HG03442 (cell line): ENCODE results near the gene SLC51A.
"Not testable (repeated sequence)": the region's sequence is repeated elsewhere in the genome, so short reads cannot be mapped to it uniquely, and the experiment has no call there.

Source experiments
- ATAC-seq: cut with Tn5 transposase; IDR thresholded peaks from one replicate; pipeline ENCODE4 v1.9.1; 2021; ENCODE audit warnings: mild to moderate bottlenecking, moderate library complexity; ENCODE audit not compliant: unreplicated experiment

Gene SLC51A

DNA sequence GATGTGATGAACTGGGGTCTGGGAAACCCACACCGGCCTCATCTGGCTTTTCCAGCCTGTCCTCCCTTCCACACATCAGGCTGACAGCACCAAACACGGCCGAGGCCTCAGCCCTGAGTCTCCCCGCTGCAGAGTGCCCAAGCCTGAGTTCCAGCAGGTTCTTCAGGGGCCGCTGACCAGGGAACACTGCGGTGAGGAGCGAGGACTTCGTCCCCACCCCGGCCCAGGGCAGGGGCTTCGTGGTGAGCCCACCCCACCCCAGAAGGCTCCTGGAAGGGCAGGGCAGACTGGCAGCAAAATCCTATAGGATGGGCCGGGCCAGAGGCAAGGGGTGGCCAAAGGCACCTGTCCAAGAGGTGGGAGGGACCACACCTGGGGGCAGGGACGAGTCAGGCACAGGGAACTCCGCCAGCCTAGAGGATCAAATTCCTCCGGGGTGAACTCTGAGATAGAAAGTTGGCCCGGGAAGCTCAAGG is at the start of gene SLC51A:
SLC51A (plus strand) TSS at position 446 of the 476 bp plus-strand sequence. CDS start 179 bp downstream, outside the sequence.
- ATAC-seq = no peak

DNA sequence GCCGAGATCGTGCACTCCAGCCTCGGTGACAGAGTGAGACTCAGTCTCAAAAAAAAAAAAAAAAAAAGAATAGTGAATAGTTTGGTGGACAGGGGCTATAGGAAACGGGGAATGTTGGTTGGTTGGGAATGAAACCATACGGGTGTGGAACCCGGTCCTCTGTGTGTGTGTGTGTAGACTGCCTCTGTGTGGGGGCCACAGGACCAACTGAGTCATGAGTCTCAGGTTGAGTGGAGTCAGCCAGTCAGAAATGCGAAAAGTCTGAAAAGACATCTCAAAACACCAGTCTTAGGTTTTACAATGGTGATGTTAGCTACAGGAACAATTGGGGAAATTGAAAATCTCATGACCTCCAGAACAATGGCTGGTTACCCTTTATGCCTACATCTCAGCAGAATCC is 49.6 kb upstream of the SLC51A start:
- ATAC-seq = no peak

DNA sequence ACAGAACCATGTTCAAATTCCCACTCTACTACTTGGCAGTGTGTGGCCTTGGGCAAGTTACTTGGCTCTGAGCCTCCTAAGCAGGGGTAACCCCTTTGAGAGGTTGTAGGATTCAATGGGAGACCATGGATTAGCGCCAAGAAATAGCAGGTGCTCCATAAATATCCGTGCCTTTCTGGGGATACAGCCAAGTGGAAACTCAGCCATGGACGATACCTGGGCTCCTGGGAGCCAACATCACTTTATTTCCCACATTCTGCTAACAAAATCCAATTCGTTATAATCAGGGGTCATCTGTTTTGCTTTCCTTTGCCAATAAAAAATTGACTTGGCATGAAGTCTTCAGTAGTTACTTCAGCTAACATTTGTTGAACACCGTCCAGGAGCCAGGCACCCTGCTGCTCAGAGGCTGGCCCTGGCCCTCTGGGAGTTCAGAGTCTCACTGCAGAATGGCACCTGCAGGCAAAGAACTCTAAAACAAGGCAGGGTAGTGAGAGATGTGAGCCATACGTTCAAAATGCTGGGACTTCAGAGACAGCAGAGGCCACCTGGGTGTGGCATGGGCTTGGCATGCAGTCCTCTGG is 47.4 kb upstream of the SLC51A start:
- ATAC-seq = no peak

DNA sequence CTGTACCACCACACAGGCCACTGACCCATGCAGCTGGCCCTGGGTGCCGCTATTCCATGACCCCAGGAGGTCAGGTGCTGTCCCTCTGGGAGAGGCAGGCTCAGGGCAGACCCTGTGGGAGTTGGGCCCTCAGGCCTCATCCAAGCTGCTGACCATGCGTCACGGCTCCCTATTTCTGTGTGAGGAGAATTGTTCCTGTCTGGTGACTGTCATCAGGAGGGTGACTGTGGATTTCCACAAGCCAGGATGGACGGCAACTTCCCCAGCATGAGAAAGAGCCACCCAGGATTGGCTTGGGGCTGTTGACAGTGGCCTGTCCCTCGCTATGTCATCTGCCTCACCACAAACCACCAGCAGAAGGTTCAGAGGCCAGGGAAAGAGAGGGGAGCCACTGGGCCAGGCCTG is 46.5 kb upstream of the SLC51A start:
- no peak for ATAC-seq

DNA sequence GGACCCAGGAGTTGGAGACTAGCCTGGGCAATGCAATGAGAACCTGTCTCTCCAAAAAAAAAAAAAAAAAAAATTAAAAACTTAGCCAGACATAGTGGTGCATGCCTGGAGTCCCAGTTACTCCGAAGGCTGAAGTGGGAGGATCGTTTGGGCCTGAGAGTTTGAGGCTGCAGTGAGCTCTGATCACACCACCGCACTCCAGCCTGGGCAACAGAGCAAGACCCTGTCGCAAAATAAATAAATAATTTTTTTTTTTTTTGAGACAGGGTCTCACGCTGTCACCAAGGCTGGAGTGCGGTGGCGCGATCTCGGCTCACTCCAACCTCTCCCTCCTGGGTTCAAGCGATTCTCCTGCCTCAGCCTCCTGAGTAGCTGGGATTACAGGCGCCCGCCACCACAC is 46.0 kb upstream of the SLC51A start:
- not testable (repeated sequence) for ATAC-seq

DNA sequence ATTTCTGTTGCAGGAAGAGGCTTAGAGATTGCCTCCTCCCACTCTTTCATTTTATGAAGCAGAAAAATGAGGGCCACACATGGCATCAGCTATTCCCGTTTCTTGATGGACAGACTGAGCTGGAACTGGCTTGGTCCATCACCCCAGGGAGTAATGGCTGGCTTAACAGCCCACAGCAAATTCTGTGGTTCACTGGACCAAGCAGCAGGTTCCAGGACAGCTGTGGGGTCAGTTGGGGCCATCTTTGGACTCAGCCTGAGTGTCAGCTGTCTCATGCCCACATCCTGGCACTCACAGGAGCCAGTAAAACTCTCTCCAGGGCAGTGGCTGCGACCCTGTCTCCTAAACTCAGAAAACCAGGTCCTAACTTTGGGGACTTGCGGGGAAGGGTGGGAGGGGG is 41.7 kb upstream of the SLC51A start:
- ATAC-seq = no peak

DNA sequence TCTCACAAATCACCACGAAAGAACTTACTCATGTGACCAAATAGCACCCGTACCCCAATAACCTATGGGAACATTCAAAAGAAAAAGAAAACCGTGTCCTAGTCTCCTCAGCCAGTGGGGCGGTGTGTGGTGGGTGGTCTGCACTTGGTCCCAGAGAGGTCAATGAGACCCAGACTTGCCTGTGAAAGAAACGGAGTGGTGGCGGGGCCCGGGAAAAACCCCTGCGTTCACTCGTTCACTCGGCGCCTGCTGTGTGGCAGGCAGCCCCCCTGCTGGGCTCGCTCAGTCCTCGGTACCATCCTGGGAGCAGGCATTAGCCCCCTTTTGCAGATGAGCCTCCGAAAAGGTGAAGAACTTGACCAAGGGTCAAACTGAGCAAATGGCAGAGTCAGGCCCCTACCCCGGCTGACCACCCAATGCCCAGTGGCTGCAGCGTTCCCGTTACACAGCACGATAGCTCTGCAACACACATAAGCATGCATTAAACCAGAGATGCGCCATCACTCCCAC is 41.2 kb upstream of the SLC51A start:
- ATAC-seq = no peak

DNA sequence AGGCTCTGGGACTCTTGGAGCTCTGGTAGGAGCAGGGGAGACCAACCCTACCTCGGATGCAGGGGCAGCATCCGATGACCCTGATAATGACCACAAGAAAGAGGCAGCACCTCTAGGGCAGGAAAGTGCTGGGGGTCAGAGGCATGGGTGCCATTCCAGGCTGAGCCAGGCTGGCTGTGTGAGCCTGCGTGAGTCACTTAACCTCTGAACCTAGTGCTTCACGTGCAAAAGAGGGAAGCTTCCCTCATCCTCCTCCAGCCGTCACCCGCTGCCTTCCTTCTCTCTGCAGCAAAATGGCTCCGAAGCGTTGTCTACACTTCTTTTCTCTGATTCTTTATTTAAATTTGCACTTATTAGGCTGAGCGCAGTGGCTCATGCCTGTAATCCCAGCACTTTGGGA is 40.6 kb upstream of the SLC51A start:
- no peak for ATAC-seq

DNA sequence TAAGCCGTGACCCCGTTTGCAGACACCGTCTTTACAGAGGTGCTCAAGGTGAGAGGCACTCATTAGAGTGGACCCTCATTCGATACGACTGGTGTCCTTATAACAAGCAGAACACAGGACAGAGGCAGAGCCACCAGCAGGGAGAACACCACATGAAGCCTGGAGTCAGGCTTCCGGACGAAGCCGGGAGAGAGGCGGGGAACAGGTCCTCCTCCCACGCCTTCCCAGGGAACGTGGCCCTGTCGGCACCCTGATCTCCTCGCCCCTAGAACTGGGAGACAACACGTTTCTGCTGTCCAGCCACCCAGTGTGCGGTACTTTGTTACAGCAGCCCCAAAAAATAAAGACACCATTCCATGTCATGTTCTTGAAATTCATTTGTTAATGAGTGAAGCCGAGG is 38.8 kb upstream of the SLC51A start:
- no peak for ATAC-seq

DNA sequence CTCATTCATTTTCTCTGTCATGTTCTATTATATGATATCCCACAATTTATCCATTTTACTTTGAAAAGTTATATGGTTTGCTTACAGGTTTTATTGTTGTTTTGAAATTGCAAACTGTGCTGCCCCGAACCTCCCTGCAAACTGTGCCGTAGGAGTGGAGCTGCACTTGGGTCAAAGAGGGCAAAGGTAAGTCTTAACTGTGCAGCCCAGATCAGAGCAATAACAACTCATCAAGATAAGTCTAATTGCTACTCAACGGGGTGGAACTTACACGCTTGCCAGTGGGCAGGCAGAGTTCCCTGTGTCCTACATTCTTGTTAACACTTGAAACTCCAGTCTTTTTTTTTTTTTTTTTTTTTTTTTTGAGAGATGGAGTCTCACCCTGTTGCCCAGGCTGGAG is 38.4 kb upstream of the SLC51A start:
- ATAC-seq = no peak

DNA sequence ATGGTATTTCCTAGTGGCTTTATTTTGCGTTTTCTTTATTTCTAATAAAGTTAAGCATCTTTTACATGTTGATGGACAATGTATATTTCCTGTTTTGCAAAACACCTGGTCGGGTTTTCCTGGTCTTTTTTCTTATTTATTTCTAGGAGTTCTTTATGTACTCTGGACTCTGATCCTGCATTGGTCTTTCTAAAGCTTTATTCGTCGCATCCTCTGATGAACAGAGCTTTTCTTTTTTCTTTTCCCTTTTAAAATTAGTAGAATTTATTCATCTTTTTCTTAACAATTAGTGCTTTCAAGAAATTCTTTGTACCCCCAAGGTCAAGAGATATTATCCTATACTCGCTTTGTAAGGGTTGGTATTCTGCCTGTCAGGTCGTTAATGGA is 37.3 kb upstream of the SLC51A start:
- ATAC-seq = no peak

DNA sequence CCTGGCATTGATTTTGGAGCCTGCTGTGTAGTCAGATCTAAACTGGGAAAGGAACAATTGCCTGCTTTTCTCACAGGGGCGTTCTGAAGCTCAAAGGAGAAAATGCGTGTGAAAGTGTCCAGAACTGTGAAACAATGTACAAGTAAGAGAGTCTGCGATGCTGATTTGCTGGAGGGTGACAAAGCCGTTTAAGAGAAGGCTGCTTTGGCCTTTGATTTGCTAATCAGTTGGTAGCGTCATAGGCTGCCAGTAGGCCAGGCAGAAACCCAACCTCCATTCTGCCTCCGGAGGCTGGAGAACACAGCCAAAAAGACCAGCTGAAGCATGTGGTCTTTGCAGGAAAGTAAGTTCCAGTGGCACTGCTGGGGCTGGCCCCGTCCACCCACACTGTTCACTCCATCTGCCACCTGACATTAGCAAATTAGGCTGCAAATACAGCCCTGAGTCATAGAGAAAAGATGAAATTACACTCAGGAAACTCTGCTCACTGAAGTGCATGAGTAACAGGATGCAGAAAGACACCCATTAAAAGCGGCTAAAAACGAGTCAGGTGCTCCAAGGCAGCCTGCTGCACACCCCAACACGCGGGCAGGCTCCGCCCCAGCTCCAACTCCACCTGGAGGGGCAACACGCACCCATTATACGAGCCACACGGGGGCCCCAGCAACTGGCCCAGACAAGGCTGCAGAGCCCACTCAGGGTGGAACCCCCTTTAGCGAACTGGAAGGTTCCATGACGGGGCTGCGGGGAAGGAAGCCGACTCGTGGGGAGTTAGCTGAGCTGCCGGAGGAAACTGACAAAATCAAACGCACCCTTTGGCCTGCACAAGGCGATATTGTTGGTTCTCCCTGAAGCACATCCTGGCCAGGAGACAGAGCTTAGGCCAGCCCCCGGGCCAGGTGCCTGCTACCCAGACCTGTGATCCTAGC is 36.7 kb upstream of the SLC51A start:
- ATAC-seq = peak; percentile 68

DNA sequence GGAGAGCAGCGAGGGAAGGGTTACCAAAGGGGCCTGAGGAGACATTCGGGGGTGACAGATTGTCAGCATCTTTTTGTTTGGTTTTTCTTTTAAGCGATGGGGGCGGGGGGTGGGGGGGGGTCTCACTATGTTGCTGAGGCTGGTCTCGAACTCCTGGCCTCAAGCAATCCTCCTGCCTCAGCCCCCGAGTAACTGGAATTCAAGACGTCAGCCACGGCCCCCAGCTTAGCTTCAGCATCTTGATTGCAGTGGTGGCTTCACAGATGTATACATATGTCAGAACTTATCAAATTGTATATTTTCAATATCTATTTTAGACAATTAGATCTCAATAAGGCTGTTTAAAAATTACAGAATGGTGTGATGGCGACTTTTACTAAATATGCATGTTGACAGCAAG is 36.0 kb upstream of the SLC51A start:
- no peak for ATAC-seq

DNA sequence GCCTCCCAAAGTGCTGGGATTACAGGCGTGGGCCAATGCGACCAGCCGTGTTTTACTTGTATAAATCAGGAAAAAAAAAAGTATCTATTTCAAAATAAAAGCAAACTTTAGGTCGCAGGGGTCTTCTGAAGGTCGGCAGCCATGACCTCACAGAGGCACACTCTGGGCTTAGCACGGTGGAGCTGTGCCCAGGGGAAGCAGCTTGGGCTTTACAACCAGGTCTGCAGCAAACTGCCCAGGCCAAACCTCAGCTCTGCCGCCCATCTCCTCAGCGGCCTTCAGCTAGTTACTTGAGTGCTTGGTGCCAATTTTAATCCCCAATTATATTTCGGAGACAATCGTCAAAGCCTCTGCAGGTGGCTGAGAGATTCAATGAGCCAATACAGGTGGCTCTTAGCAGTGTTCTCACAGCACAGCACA is 35.2 kb upstream of the SLC51A start:
- no peak for ATAC-seq

DNA sequence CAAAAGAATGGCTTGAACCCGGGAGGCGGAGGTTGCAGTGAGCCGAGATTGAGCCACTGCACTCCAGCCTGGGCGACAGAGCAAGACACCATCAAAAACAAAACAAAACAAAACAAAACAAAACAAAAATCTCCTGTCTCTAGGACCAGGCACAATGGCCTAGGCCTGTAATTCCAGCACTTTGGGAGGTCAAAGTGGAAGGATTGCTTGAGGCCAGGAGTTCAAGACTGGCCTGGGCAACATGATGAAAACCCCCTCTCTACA is 32.2 kb upstream of the SLC51A start:
- ATAC-seq = not testable (repeated sequence)

DNA sequence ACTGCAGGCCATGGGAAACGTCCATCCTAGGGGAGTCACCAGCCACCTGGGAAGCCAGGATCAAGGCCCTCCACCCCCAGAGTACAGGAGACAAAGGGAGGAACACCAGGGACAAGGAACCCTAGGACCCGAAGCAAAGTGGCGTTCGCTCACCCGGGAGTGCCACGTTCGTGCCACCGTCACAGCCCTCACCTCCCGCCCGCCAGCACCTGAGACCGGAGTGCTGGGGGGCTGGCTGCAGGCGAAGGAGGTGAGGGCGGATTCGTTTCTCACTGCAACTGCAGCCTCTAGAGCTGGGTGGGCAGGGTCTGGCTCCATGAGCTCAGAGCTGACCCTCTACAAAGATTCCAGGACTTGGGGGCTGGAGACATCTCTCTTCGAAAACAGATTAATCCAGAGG is 31.5 kb upstream of the SLC51A start:
- ATAC-seq = no peak

DNA sequence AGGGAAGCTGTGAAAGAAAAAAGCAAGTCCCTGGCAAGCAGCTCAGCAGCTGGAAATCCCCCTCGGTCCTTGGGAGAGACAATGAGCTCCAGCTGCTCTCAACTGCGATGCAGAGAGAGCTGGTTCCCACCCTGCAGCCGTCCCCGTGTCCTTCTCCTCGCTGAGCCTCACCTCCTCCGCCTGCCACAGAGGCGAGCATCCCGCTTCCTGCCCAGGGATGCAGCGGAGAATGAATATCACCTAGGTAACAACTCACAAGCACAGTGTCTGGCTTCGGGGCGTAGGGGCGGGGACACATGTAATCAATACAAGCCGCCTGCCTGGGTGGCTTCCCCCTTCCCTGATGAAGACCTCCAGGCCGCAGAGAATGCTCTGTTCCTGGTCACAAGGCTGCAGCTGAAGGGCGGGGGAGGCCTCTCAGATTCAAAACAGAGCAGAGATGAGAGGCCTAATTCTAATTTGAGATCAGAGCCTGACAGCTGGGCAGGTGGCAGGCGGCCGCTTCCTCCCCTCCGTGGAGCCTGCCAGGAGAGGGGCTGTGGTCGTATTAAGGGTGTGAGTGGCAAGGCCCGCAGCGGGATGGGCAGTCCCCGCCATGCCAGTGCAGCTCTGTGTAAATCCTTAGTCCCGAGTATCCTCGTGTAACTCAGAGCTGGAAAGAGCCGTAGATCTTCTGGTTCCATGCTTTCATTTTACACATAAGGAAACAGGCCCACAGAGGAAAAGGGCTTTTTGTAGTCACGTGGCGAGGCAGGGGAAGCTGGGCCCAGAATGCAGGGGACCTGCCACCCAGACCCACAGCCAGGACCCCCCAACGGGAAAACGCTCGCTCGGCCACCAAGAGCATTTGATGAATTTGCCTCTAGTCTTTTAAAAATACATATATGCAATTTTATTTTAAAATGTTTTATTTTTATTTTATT is 29.4 kb upstream of the SLC51A start:
- no peak for ATAC-seq

DNA sequence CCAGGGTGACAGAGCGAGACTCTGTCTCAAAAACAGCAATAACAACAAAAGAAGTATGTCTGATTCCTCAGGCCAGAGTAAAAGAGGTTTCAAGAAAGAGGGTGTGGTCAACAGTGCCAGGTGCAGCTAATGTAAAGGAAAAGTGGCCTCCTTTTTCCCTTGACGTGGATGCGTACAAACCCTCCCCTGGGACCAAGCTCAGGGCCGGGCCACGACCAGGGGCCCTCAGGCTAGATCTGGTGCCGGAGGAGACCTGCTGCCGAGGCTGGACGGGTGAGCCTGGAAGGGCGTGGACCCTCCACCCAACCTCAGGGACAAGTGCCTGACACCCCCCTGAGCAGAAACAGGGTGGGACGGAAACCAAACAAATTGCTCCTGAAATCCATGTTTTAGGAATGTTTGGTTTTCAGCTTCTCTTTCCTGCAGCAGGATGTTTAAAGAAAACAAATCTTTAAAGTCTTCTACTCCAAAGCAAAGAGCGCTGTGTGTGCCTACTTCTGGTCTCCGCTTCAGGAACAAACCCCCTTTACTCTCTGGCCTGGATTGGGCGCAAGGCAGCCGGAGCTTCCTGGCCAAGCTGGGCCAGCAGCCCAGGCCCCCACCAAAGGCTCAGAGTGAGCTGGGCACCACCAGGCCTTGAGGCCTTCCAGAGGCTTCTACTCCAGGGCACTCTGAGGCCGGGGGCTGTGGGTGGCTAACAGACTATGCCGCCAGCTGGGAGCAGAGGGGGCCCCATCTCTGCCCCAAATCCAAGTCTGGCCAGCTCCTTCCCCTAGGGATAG is 26.6 kb upstream of the SLC51A start:
- no peak for ATAC-seq

DNA sequence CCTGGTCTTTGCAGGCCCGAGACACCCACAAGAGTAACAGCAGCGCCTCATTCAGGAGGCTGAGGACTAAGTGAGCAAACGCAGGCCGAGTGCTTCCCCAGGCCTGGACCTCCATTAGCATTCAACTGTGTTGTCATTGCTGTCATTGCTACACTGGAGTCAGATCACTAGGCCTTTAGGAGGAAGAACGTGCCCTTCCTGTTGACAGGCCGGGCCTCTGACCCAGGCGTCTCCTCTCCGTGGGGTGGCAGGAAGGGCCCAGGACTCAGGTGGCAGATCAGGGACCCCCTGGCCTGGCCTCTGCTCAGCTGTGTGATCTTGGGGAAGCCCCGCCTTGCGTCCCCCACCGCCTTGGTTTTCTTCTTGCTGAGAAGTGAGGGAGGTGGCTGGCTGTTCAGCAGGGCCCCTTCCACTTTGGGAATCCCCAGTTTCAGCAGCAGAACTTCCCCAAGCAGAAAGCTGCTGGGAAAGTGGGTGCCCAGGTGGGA is 24.3 kb upstream of the SLC51A start:
- no peak for ATAC-seq

DNA sequence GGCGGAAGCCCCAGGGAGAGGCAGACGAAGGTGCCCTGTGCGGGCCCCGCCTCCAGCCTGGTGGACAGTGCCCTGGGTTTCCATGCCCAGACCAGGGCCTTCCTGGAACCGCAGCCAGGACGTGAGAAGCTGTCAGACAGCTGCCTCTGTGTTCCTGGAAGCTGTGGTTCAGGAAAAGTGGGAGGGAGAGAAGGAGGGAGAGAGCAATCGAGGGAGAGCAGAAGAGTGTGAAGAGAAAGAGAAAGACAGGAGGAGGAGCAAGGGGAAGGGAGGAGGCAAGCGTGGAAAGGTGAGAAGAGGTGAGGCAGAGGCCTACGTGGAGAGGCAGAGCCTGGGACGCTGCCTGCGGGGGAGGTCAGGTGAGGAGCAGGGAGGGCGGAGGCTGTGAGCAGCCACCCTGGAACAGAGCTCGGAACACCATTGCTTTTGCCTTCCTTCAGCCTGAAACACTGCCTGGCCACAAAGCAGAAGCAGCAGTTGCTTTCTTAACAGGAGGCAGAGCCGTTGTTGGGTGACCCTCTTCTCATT is 23.7 kb upstream of the SLC51A start:
- ATAC-seq = no peak
